ENCODE results near the gene MAGEB6B. TPM values are rescaled to one million over a fixed set of nuclear protein-coding genes. Genes with fewer than 3 reads are reported as not detected.
"Not testable (repeated sequence)": the region's sequence is repeated elsewhere in the genome, so short reads cannot be mapped to it uniquely, and the experiment has no call there.

Gene MAGEB6B
- polyA plus RNA-seq (ENCODE audit: insufficient read length in 4 of 4): not detected

DNA sequence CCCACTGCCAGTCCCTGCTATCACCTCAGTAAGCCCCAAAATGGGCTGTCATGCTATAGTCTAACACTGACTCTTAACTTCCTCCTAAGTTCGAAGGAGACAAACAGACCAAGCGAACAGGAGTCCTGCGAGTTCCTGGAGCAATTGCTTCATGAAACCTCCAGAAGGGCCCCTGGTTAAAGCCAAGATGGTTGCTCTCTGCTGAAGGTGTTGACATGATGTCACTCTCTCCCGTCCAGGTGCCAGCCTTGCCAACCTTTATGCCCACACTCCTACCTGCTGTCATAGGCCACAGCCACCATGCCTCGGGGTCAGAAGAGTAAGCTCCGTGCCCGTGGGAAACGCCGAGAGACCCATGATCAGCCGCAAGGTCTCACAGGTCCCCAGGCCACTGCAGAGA lies at the start of gene MAGEB6B:
MAGEB6B (plus strand) TSS at position 301 of the 400 bp plus-strand sequence; CDS start at position 301, 0 bp downstream.
- DNase-seq (ENCODE audit: low read depth in 4 of 4, low spot score in 3 of 4): no peak

DNA sequence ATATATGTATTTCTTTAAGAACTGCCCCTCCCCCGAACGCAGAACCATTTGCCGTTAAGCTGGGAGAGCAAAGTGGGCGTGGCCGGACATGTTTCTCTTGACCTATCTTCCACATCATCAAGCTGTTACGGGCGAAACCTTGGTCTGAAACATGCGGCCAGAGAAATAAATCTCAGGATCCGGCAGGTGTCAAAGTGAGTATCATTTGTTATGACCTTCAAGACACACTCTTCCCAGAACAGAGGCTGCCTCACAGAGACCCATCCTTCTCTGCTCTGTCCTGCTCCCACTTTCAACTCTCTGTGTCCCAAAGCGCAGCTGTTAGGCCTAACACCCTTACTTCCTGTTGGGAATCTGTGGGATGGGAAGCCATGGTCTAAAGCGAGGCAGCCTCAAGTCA lies 22.1 kb upstream of the MAGEB6B start, which contains the start of gene MAGEB18:
MAGEB18 (plus strand) TSS at position 70 of the 400 bp plus-strand sequence. CDS start 643 bp downstream, outside the sequence.
- DNase-seq (ENCODE audit: low read depth in 4 of 4, low spot score in 3 of 4): no peak

GRCh38 chrX:26146024-26146423 lies 14.4 kb upstream of the MAGEB6B start:
- DNase-seq (ENCODE audit: low read depth in 4 of 4, low spot score in 3 of 4): no peak

DNA sequence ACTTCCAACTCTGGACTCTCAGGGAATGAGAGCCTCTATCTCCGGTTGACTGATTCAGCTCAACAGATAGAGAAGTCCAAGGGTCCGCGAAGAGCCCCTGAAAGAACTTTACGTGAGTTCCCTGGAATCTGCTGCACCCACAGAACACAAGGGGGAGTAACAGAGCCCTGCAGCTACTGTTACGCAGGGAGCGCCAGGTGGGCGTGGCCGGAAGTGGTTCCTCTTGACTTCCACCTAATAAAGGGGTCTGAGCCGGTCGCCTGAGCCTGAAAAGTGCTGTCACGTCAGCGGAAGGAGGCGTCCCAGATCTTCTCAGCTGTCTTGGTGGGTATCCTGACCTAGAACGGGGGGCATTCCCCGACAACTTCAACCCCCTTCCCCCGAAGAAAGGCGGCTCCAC lies 31.8 kb downstream of the MAGEB6B start, which contains the start of gene MAGEB6:
MAGEB6 (plus strand) TSS at position 237 of the 400 bp plus-strand sequence. CDS start 1,407 bp downstream, outside the sequence.
- no peak for DNase-seq (ENCODE audit: low read depth in 4 of 4, low spot score in 3 of 4)

- no peak for DNase-seq (ENCODE audit: low read depth in 4 of 4, low spot score in 3 of 4)
Observed at GRCh38 chrX:26203561-26203960, 43.2 kb downstream of the MAGEB6B start.

- not testable (repeated sequence) for DNase-seq (ENCODE audit: low read depth in 4 of 4, low spot score in 3 of 4)
Observed at GRCh38 chrX:26204717-26205116, 44.3 kb downstream of the MAGEB6B start.

DNA sequence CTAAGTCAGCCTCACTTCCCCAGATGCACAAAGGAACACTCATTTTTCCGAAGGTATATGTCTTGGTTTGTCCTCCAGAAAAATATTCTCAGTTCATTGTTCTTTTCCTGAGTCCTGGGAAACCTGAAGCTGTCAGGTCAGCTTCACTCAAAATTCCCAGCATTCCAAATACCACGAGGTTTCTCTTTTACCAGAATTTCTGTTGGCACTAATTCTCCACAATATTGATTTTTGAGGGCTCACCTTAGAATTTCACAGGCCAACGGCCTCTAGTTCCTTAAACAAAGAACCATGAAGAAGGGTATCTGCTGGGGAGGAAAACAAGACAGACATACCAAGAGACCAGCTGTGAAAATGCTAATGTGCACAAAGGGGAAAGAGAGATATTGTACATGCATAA lies 47.6 kb downstream of the MAGEB6B start:
- DNase-seq (ENCODE audit: low read depth in 4 of 4, low spot score in 3 of 4): no peak

Other genes with a start within 250 kb of the MAGEB6B start
- gene MAGEB18, start 22.3 kb upstream of the MAGEB6B start, polyA plus RNA-seq (ENCODE audit: insufficient read length in 4 of 4): not detected
- gene MAGEB6, start 31.8 kb downstream of the MAGEB6B start, polyA plus RNA-seq (ENCODE audit: insufficient read length in 4 of 4): not detected
- gene MAGEB5, start 55.6 kb downstream of the MAGEB6B start, polyA plus RNA-seq (ENCODE audit: insufficient read length in 4 of 4): not detected